GM12878 (cell line): ENCODE results near the gene SFT2D1. TPM values are rescaled to one million over a fixed set of nuclear protein-coding genes. Genes with fewer than 3 reads are reported as not detected.

ENCODE experiments used
- ATAC-seq: fragments of 200-7000 bp; cut with Tn5 transposase; 3 replicates; pipeline ENCODE4 v1.9.1; 2020; ENCODE audit warnings: mild to moderate bottlenecking, moderate library complexity
- BruUV-seq: library from RNA; stranded (reverse); fragments of 400-500 nt; replicated peaks from 2 replicates; lab custom pipeline; 2021; lab: Mats Ljungman, UMichigan
- CTCF ChIA-PET: fragments of 300-600 bp; sonication (Branson Sonifier 250); formaldehyde crosslinking; extraction: SDS; loops from one replicate; lab custom pipeline; 2021; ENCODE audit warnings: inconsistent platforms; lab: Yijun Ruan, JAX
- POLR2A ChIA-PET: fragments of 350-600 bp; formaldehyde crosslinking; extraction: SDS; loops from one replicate; lab custom pipeline; 2021; ENCODE audit warnings: inconsistent platforms; lab: Charles Lee
- RAD21 ChIA-PET: fragments of 300-600 bp; sonication (Branson Sonifier 250); formaldehyde crosslinking; loops from one replicate; lab custom pipeline; 2023; ENCODE audit warnings: antibody characterized with exemption; ENCODE audit not compliant: unreplicated experiment; lab: Charles Lee
- SMC1A ChIA-PET: fragments of 300-600 bp; sonication (Branson Sonifier 250); formaldehyde crosslinking; loops from one replicate; lab custom pipeline; 2023; ENCODE audit not compliant: unreplicated experiment, uncharacterized antibody; lab: Charles Lee
- DNase-seq: peaks from one replicate; pipeline ENCODE4 v3.0.0-alpha.2; 2011; ENCODE audit warnings: low read depth, low spot score
- FAIRE-seq: peaks from 3 replicates; lab custom pipeline; 2011; peaks lifted over from hg19 to GRCh38; lab: Jason Lieb, UNC
- H2AFZ ChIP-seq: 2 replicates; pipeline ENCODE4 v1.6.0; 2011; ENCODE audit warnings: low read depth, low read length, control low read depth; ENCODE audit not compliant: control insufficient read depth
- H3K27ac ChIP-seq: 2 replicates; pipeline ENCODE4 v1.5.1; 2011; ENCODE audit warnings: control low read depth; ENCODE audit not compliant: control insufficient read depth, insufficient read depth
- H3K27me3 ChIP-seq, 2 experiments: replicated peaks in 1 of 2; 2 replicates each; pipeline versions ENCODE4 v1.6.0 to v1.6.1; 2011; ENCODE audit warnings: low read length in 1 of 2; ENCODE audit not compliant: control insufficient read depth in 2 of 2, insufficient read depth in 2 of 2
- H3K36me3 ChIP-seq, 2 experiments: 2 replicates each; pipeline ENCODE4 v1.5.1; 2011; ENCODE audit warnings: low read length in 1 of 2; ENCODE audit not compliant: control insufficient read depth in 2 of 2, insufficient read depth in 2 of 2
- H3K4me1 ChIP-seq: 2 replicates; pipeline ENCODE4 v1.6.1; 2011; ENCODE audit warnings: mild to moderate bottlenecking, low read length, moderate library complexity, mixed read lengths; ENCODE audit not compliant: control insufficient read depth, insufficient read depth
- H3K4me2 ChIP-seq: 2 replicates; pipeline ENCODE4 v1.6.0; 2011; ENCODE audit warnings: control low read depth; ENCODE audit not compliant: control insufficient read depth, insufficient read depth
- H3K4me3 ChIP-seq: fragments of 200-600 bp; sonication (generic); 2 replicates; pipeline ENCODE4 v1.5.1; 2016
- H3K79me2 ChIP-seq: 2 replicates; pipeline ENCODE4 v1.6.0; 2011; ENCODE audit warnings: low read length; ENCODE audit not compliant: control insufficient read depth, insufficient read depth
- H3K9ac ChIP-seq: 2 replicates; pipeline ENCODE4 v1.8.0; 2011; ENCODE audit warnings: low read length, control low read depth, mixed read lengths; ENCODE audit not compliant: control insufficient read depth, insufficient read depth
- H3K9me3 ChIP-seq: replicated peaks from 3 replicates; pipeline ENCODE4 v1.5.1; 2011; ENCODE audit warnings: mild to moderate bottlenecking, low read length; ENCODE audit not compliant: control insufficient read depth, insufficient read depth
- H4K20me1 ChIP-seq: 2 replicates; pipeline ENCODE4 v1.6.0; 2011; ENCODE audit not compliant: control insufficient read depth, insufficient read depth
- BACH1 ChIP-seq: fragments of 450-650 bp; IDR thresholded peaks from 2 replicates; pipeline ENCODE4 v1.6.1; 2017; ENCODE audit warnings: mild to moderate bottlenecking, borderline replicate concordance
- CEBPZ ChIP-seq: fragments of 150-350 bp; IDR thresholded peaks from 2 replicates; pipeline ENCODE4 v1.6.1; 2016; ENCODE audit warnings: low read depth, low read length
- CHD1 ChIP-seq: IDR thresholded peaks from 2 replicates; pipeline ENCODE4 v1.6.1; 2012; ENCODE audit warnings: low read depth, low read length, improper control_type of control experiment
- CHD4 ChIP-seq: fragments of 200-600 bp; sonication (generic); IDR thresholded peaks from 2 replicates; pipeline ENCODE4 v1.6.1; 2016; ENCODE audit warnings: mild to moderate bottlenecking
- ETV6 ChIP-seq, 2 experiments: fragments of 450-650 bp in 1 of 2; IDR thresholded peaks in 1 of 2; conservative IDR thresholded peaks in 1 of 2; 2 replicates each; pipeline ENCODE4 v1.6.1; 2014; ENCODE audit warnings: antibody characterized with exemption in 1 of 2, borderline replicate concordance in 1 of 2, low read depth in 1 of 2, mild to moderate bottlenecking in 1 of 2, moderate library complexity in 1 of 2
- HDAC2 ChIP-seq: fragments of 200-600 bp; sonication (generic); IDR thresholded peaks from 2 replicates; pipeline ENCODE4 v1.6.1; 2017
- JUNB ChIP-seq: IDR thresholded peaks from 2 replicates; pipeline ENCODE4 v1.6.1; 2016; ENCODE audit warnings: antibody characterized with exemption, mild to moderate bottlenecking
- MXI1 ChIP-seq: fragments of 150-350 bp; IDR thresholded peaks from 2 replicates; pipeline ENCODE4 v1.6.1; 2011; ENCODE audit warnings: low read depth, mild to moderate bottlenecking, inconsistent platforms, low read length, improper control_type of control experiment
- MYB ChIP-seq: fragments of 150-350 bp; IDR thresholded peaks from 2 replicates; pipeline ENCODE4 v1.6.1; 2014; ENCODE audit warnings: mild to moderate bottlenecking, low read depth, low read length, borderline replicate concordance
- PAX5 ChIP-seq: IDR thresholded peaks from 2 replicates; pipeline ENCODE4 v1.6.1; 2011; ENCODE audit warnings: low read depth, low read length, borderline replicate concordance
- USF1 ChIP-seq: IDR thresholded peaks from 2 replicates; pipeline ENCODE4 v1.6.1; 2011; ENCODE audit warnings: borderline replicate concordance, low read depth, mild to moderate bottlenecking, moderate library complexity, mixed read lengths, low read length; ENCODE audit not compliant: insufficient read depth; ENCODE audit errors: extremely low read length
- WGBS: methylation state at CpG from one replicate; pipeline ENCODE4 v1.1.6; 2016; ENCODE audit warnings: low lambda C conversion rate; ENCODE audit not compliant: insufficient replicate concordance, insufficient coverage; ENCODE audit errors: missing lambda C conversion rate; 5-methylcytosine and 5-hydroxymethylcytosine counted together
- in situ Hi-C: fragments of 300-500 bp; cut with MboI; formaldehyde crosslinking; loops from 9 replicates; pipeline ENCODE4 v1.14.3; 2018; ENCODE audit warnings: mixed read lengths
- intact Hi-C: fragments of 100-400 bp; cut with micrococcal nuclease; formaldehyde crosslinking; loops from one replicate; pipeline ENCODE4 v1.14.2; 2022; ENCODE audit not compliant: unreplicated experiment
- polyA plus RNA-seq, 11 experiments: library from polyadenylated mRNA; depleted of rRNA in 4 of 11; unstranded in 6 of 11; stranded (reverse) in 5 of 11; fragments of >200 nt; fragmentation: Nextera tagmentation in 4 of 11; fragmentation: Illumina TruSeq in 1 of 11; extraction: Ambion mirVana in 4 of 11; extraction: Trizol in 1 of 11; gene quantifications; 1 replicate in 1 of 11; 2 replicates in 10 of 11; pipeline versions ENCODE4 v1.2.1 to v1.2.3, GENCODE V29; 2011 to 2016; ENCODE audit warnings: inconsistent platforms in 2 of 11, missing spikeins in 2 of 11, low read depth in 1 of 11
- total RNA-seq, 4 experiments: library from RNA; depleted of rRNA in 3 of 4; stranded (reverse); fragments of >200 nt in 3 of 4; fragmentation: Illumina TruSeq in 1 of 4; extraction: Trizol in 1 of 4; gene quantifications; 2 replicates each; pipeline versions ENCODE4 v1.2.1 to v1.2.3, GENCODE V29; 2013 to 2021

SFT2D1 gene
- total and polyA plus RNA-seq, 10 of the 15 experiments (the other 5 are each of a cell fraction or from before 2014, with no cell fraction given) = 69.5 to 281 (median 124) TPM

GRCh38 chr6:166344240-166344639 is 1.9 kb upstream of the SFT2D1 start:
- FAIRE-seq (no peak), DNase-seq (no peak), ATAC-seq (no peak)
- CTCF ChIA-PET = interaction anchor here (0.5 to 2.7 kb wide), 3 partner anchors 10 to 37 kb away, joined by 3 to 21 read pairs (median 4); no protein-coding TSS in a partner anchor
- WGBS = 93% methylated on average over 8 of the region's 8 CpGs
- Histone ChIP-seq H4K20me1 (0 out of 2 replicates have a peak, but pooled peaks cover 3% of the 10 kb centered on the region), H3K27me3 (no peaks in the 10 kb centered on the region), H2AFZ (no peak overlapping the region), H3K36me3 (peaks cover 0 to 11% of the 10 kb centered on the region in 2 experiments; a peak in 2 of 4 replicates), H3K4me2 (no peak overlapping the region), H3K79me2 (peaks cover 41% of the 10 kb centered on the region), H3K27ac (no peak overlapping the region), H3K9me3 (no peaks in the 10 kb centered on the region), H3K4me1 (peaks cover 3% of the 10 kb centered on the region; the same call in 1 of the 2 replicates), H3K9ac (no peak overlapping the region), H3K4me3 (no peak overlapping the region)
- intact Hi-C loops (loop anchor here (10.0 kb wide), 1 partner anchor 811 kb away; the partner anchor contains the start of gene GPR31), in situ Hi-C loops (no loop called here)
- RAD21 ChIA-PET = interaction anchor here (0.6 to 1.0 kb wide), 2 partner anchors 21 to 37 kb away, joined by 3 read pairs; no protein-coding TSS in a partner anchor
- SMC1A ChIA-PET = interaction anchor here (0.8 to 3.0 kb wide), 4 partner anchors 8 to 68 kb away, joined by 4 to 18 read pairs (median 4); no protein-coding TSS in a partner anchor
- no TSS peak for BruUV-seq
- POLR2A ChIA-PET = interaction anchor here (1.2 to 1.9 kb wide), 2 partner anchors 19 to 36 kb away, joined by 3 to 6 read pairs; no protein-coding TSS in a partner anchor
- TF ChIP-seq MXI1 (no peak), HDAC2 (no peak), BACH1 (no peak), CEBPZ (no peak), JUNB (no peak), CHD4 (no peak), PAX5 (no peak), ETV6 (conservative IDR thresholded peaks at IDR 0.05 in 1 of 2, IDR thresholded peaks at IDR 0.05 in 1 of 2; ENCODE audit: borderline replicate concordance in 1 of 2, low read depth in 1 of 2) (no peak), CHD1 (no peak), MYB (no peak), USF1 (no peak)
